Smooth muscle cell (in vitro differentiated cells): ENCODE results near the gene TMED4. TPM values are rescaled to one million over a fixed set of nuclear protein-coding genes. Genes with fewer than 3 reads are reported as not detected.
"Not testable (repeated sequence)": the region's sequence is repeated elsewhere in the genome, so short reads cannot be mapped to it uniquely, and the experiment has no call there.

Experiments
- DNase-seq: peaks from one replicate; lab custom pipeline; 2025; ENCODE audit not compliant: unreplicated experiment; lab: John Stamatoyannopoulos, UW
- H2AFZ ChIP-seq: fragments of 200-600 bp; sonication (generic); 2 replicates; pipeline ENCODE4 v1.6.0; 2016; ENCODE audit warnings: antibody characterized with exemption, low read depth, mild to moderate bottlenecking
- H3F3A ChIP-seq: fragments of 200-600 bp; sonication (generic); 2 replicates; pipeline ENCODE4 v1.6.0; 2017; ENCODE audit warnings: antibody characterized with exemption, low read depth
- H3K27ac ChIP-seq: fragments of 200-600 bp; sonication (generic); 2 replicates; pipeline ENCODE4 v1.5.1; 2016; ENCODE audit warnings: low read depth, mild to moderate bottlenecking
- H3K27me3 ChIP-seq: fragments of 200-600 bp; sonication (generic); 2 replicates; pipeline ENCODE4 v1.6.1; 2016; ENCODE audit warnings: low read depth, mild to moderate bottlenecking
- H3K36me3 ChIP-seq: fragments of 200-600 bp; sonication (generic); 2 replicates; pipeline ENCODE4 v1.5.1; 2016; ENCODE audit warnings: low read depth
- H3K4me1 ChIP-seq: fragments of 200-600 bp; sonication (generic); 2 replicates; pipeline ENCODE4 v1.5.1; 2016; ENCODE audit warnings: low read depth
- H3K4me2 ChIP-seq: fragments of 200-600 bp; sonication (generic); 2 replicates; pipeline ENCODE4 v1.6.0; 2016; ENCODE audit warnings: mild to moderate bottlenecking
- H3K4me3 ChIP-seq: fragments of 200-600 bp; sonication (generic); 2 replicates; pipeline ENCODE4 v1.5.1; 2016; ENCODE audit warnings: mild to moderate bottlenecking
- H3K79me2 ChIP-seq: fragments of 200-600 bp; sonication (generic); 2 replicates; pipeline ENCODE4 v1.6.0; 2016; ENCODE audit warnings: low read depth, mild to moderate bottlenecking
- H3K9ac ChIP-seq: fragments of 200-600 bp; sonication (generic); 2 replicates; pipeline ENCODE4 v1.6.0; 2016; ENCODE audit warnings: low read depth
- H3K9me3 ChIP-seq: fragments of 200-600 bp; sonication (generic); replicated peaks from 2 replicates; pipeline ENCODE4 v1.5.1; 2016; ENCODE audit warnings: low read depth
- H4K20me1 ChIP-seq: fragments of 200-600 bp; sonication (generic); 2 replicates; pipeline ENCODE4 v1.6.0; 2016; ENCODE audit warnings: low read depth
- CTCF ChIP-seq: fragments of 200-600 bp; sonication (generic); IDR thresholded peaks from 2 replicates; pipeline ENCODE4 v1.5.1; 2017; ENCODE audit warnings: borderline replicate concordance, mild to moderate bottlenecking, antibody characterized with exemption; ENCODE audit not compliant: insufficient read depth, poor library complexity, severe bottlenecking
- WGBS: methylation state at CpG from one replicate; pipeline ENCODE4 v1.1.7; 2016; ENCODE audit warnings: low lambda C conversion rate; 5-methylcytosine and 5-hydroxymethylcytosine counted together
- polyA plus RNA-seq: library from polyadenylated mRNA; unstranded; fragments of >200 nt; fragmentation: Nextera tagmentation; extraction: Ambion mirVana; gene quantifications from 2 replicates; pipeline ENCODE4 v1.2.1, GENCODE V29; 2016
- total RNA-seq: library from RNA; depleted of rRNA; stranded (reverse); fragments of >200 nt; gene quantifications from 2 replicates; pipeline ENCODE4 v1.2.3, GENCODE V29; 2014

Gene TMED4
- total and polyA plus RNA-seq, 2 experiments from 2014 or later, result 38.4 to 50.8 TPM

GRCh38 chr7:44599222-44599621 lies 17.2 kb upstream of the TMED4 start:
- no peaks in the 10 kb centered on the region for H4K20me1 ChIP-seq
- 61% methylated on average over 3 of the region's 3 CpGs for WGBS
- H3K79me2 ChIP-seq, result no peaks in the 10 kb centered on the region
- H3K4me1 ChIP-seq, result no peaks in the 10 kb centered on the region
- no peak for DNase-seq
- no peak for TF ChIP-seq CTCF
- H3K4me2 ChIP-seq, result no peak overlapping the region
- H3K27ac ChIP-seq, result no peak overlapping the region
- H3F3A ChIP-seq, result no peaks in the 10 kb centered on the region
- H3K9ac ChIP-seq, result no peak overlapping the region
- no peaks in the 10 kb centered on the region for H3K27me3 ChIP-seq
- no peak overlapping the region for H2AFZ ChIP-seq
- H3K9me3 ChIP-seq, result no peaks in the 10 kb centered on the region
- no peak overlapping the region for H3K4me3 ChIP-seq
- H3K36me3 ChIP-seq, result no peaks in the 10 kb centered on the region

DNA sequence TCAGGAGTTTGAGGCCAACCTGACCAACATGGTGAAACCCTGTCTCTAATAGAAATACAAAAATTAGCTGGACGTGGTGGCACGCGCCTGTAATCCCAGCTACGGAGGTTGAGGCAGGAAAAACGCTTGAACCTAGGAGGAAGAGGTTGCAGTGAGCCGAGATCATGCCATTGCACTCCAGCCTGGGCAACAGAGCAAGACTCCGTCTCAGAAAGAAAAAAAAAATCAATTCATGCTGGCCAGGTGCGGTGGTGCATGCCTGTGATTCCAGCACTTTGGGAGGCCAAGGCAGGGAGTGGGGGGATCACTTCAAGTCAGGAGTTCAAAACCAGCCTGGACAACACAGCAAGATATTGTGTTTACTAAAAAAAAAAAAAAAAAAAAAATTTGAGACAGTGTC lies 15.2 kb upstream of the TMED4 start:
- not testable (repeated sequence) for H3K79me2 ChIP-seq, H4K20me1 ChIP-seq, H2AFZ ChIP-seq, H3K9ac ChIP-seq, H3F3A ChIP-seq, H3K9me3 ChIP-seq, DNase-seq, H3K27ac ChIP-seq, H3K27me3 ChIP-seq, H3K36me3 ChIP-seq, H3K4me3 ChIP-seq, H3K4me1 ChIP-seq, H3K4me2 ChIP-seq
- 92% methylated on average over 8 of the region's 8 CpGs for WGBS

GRCh38 chr7:44595934-44596635 lies 14.1 kb upstream of the TMED4 start:
- no peak overlapping the region for H3K4me3 ChIP-seq
- H3K9me3 ChIP-seq, result no peaks in the 10 kb centered on the region
- no peak for DNase-seq
- H3K79me2 ChIP-seq, result no peaks in the 10 kb centered on the region
- H3F3A ChIP-seq, result no peaks in the 10 kb centered on the region
- no peak overlapping the region for H3K27ac ChIP-seq
- H3K36me3 ChIP-seq, result no peaks in the 10 kb centered on the region
- TF ChIP-seq CTCF, result no peak
- H2AFZ ChIP-seq, result no peak overlapping the region
- no peaks in the 10 kb centered on the region for H3K27me3 ChIP-seq
- no peaks in the 10 kb centered on the region for H3K4me1 ChIP-seq
- no peak overlapping the region for H3K9ac ChIP-seq
- WGBS, result 82% methylated on average over 5 of the region's 5 CpGs
- no peak overlapping the region for H3K4me2 ChIP-seq
- no peaks in the 10 kb centered on the region for H4K20me1 ChIP-seq

DNA sequence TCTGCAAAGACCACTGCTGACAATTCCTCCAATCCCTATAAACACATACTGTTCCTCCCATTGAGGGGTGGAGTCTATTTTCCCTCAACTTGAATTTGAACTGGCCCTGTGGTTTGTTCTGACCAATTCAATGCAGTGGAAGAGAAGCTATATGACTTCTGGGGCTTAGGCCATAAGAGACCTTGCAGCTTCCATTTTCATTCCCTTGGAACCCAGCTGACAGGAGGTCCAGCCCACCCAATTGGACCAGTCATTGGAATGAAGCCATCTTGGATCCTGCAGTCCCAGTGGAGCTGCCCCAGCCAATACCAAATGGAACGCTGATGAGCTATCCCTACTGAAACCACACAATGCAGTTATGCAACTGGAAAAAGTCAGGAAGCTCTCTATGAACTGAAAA lies 8.9 kb upstream of the TMED4 start:
- Histone ChIP-seq H3K9ac (no peak overlapping the region), H3K27ac (no peak overlapping the region), H3K9me3 (no peaks in the 10 kb centered on the region), H3K79me2 (no peaks in the 10 kb centered on the region), H3K4me2 (no peak overlapping the region), H2AFZ (no peak overlapping the region), H3K36me3 (no peaks in the 10 kb centered on the region), H4K20me1 (no peaks in the 10 kb centered on the region), H3K27me3 (no peaks in the 10 kb centered on the region), H3K4me1 (no peaks in the 10 kb centered on the region), H3K4me3 (no peak overlapping the region), H3F3A (no peaks in the 10 kb centered on the region)
- DNase-seq, result no peak
- 96% methylated on average over 1 of the region's 1 CpG for WGBS
- no peak for TF ChIP-seq CTCF
